MM.1S (cell line): ENCODE measurements around the gene C2CD2L.

Source experiments
- DNase-seq: peaks from one replicate; pipeline ENCODE4 v3.0.0-alpha.2; 2015
- H2AFZ ChIP-seq: fragments of 300-600 bp; sonication (generic); 2 replicates; pipeline ENCODE4 v1.6.0; 2016; ENCODE audit warnings: antibody characterized with exemption, low read length
- H3F3A ChIP-seq: fragments of 300-600 bp; sonication (generic); 2 replicates; pipeline ENCODE4 v1.6.1; 2016; ENCODE audit warnings: mild to moderate bottlenecking, antibody characterized with exemption, low read length, moderate library complexity, mixed read lengths; ENCODE audit not compliant: insufficient read depth
- H3K27ac ChIP-seq: fragments of 300-600 bp; sonication (generic); 2 replicates; pipeline ENCODE4 v1.5.1; 2016; ENCODE audit warnings: mild to moderate bottlenecking, low read length
- H3K27me3 ChIP-seq: fragments of 300-600 bp; sonication (generic); replicated peaks from 2 replicates; pipeline ENCODE4 v1.6.0; 2016; ENCODE audit warnings: low read length; ENCODE audit not compliant: insufficient read depth
- H3K36me3 ChIP-seq: fragments of 300-600 bp; sonication (generic); replicated peaks from 2 replicates; pipeline ENCODE4 v1.6.1; 2016; ENCODE audit warnings: mild to moderate bottlenecking, low read length, mixed read lengths; ENCODE audit not compliant: insufficient read depth
- H3K4me1 ChIP-seq: fragments of 300-600 bp; sonication (generic); 2 replicates; pipeline ENCODE4 v1.6.1; 2016; ENCODE audit warnings: low read length, mixed read lengths
- H3K4me2 ChIP-seq: fragments of 300-600 bp; sonication (generic); 2 replicates; pipeline ENCODE4 v1.6.0; 2016; ENCODE audit warnings: low read depth, low read length
- H3K4me3 ChIP-seq: fragments of 300-600 bp; sonication (generic); 2 replicates; pipeline ENCODE4 v1.5.1; 2016; ENCODE audit warnings: low read length, mixed read lengths
- H3K79me2 ChIP-seq: fragments of 300-600 bp; sonication (generic); 2 replicates; pipeline ENCODE4 v1.6.1; 2016; ENCODE audit warnings: mixed run types, low read length, mixed read lengths
- H3K9ac ChIP-seq: fragments of 300-600 bp; sonication (generic); 2 replicates; pipeline ENCODE4 v1.6.1; 2016; ENCODE audit warnings: low read length, mixed read lengths
- H3K9me2 ChIP-seq: fragments of 300-600 bp; sonication (generic); replicated peaks from 2 replicates; pipeline ENCODE4 v1.6.1; 2016; ENCODE audit warnings: mild to moderate bottlenecking, low read length, mixed read lengths; ENCODE audit not compliant: insufficient read depth
- H3K9me3 ChIP-seq: fragments of 300-600 bp; sonication (generic); replicated peaks from 2 replicates; pipeline ENCODE4 v1.6.1; 2016; ENCODE audit warnings: mild to moderate bottlenecking, low read length, mixed read lengths; ENCODE audit not compliant: insufficient read depth
- H4K20me1 ChIP-seq: fragments of 300-600 bp; sonication (generic); 2 replicates; pipeline ENCODE4 v1.6.1; 2016; ENCODE audit warnings: mild to moderate bottlenecking, low read length, moderate library complexity, mixed read lengths; ENCODE audit not compliant: insufficient read depth
- CTCF ChIP-seq: fragments of 300-600 bp; sonication (generic); IDR thresholded peaks from 2 replicates; pipeline ENCODE4 v1.5.1; 2016; ENCODE audit warnings: antibody characterized with exemption, low read length, mixed read lengths
- EZH2 ChIP-seq: fragments of 300-600 bp; sonication (generic); optimal IDR thresholded peaks from 2 replicates; pipeline ENCODE3; 2017; ENCODE audit warnings: low read depth, mild to moderate bottlenecking, antibody characterized with exemption, low read length, mixed read lengths
- EZH2phosphoT487 ChIP-seq: fragments of 300-600 bp; sonication (generic); IDR thresholded peaks from 2 replicates; pipeline ENCODE4 v1.6.1; 2018; ENCODE audit warnings: antibody characterized with exemption, low read length

The C2CD2L gene

GRCh38 chr11:119088406-119088805 lies 18.7 kb upstream of the C2CD2L start:
- Histone ChIP-seq H3K9me3 (no peaks in the 10 kb centered on the region), H3K27ac (no peak overlapping the region), H3F3A (peaks cover 30% of the 10 kb centered on the region), H3K9me2 (no peaks in the 10 kb centered on the region), H3K27me3 (no peaks in the 10 kb centered on the region), H3K9ac (no peak overlapping the region), H3K4me2 (no peak overlapping the region), H3K4me3 (no peak overlapping the region), H3K79me2 (peaks cover 40% of the 10 kb centered on the region), H3K4me1 (peaks cover 27% of the 10 kb centered on the region), H2AFZ (no peak overlapping the region), H3K36me3 (no peaks in the 10 kb centered on the region), H4K20me1 (peaks cover 5% of the 10 kb centered on the region)
- DNase-seq: no peak
- TF ChIP-seq EZH2phosphoT487 (no peak), EZH2 (no peak), CTCF (no peak)

- H3K4me3 ChIP-seq: no peak overlapping the region
- TF ChIP-seq CTCF (no peak), EZH2 (no peak), EZH2phosphoT487 (no peak)
- H3K27ac ChIP-seq: no peak overlapping the region
- H3K9me3 ChIP-seq: no peaks in the 10 kb centered on the region
- 0 out of 2 replicates have a peak, but pooled peaks cover 5% of the 10 kb centered on the region for H3K36me3 ChIP-seq
- no peak overlapping the region for H3K9ac ChIP-seq
- no peaks in the 10 kb centered on the region for H3K9me2 ChIP-seq
- peaks cover 28% of the 10 kb centered on the region for H3K4me1 ChIP-seq
- peaks cover 39% of the 10 kb centered on the region for H3F3A ChIP-seq
- H2AFZ ChIP-seq: no peak overlapping the region
- H4K20me1 ChIP-seq: peaks cover 13% of the 10 kb centered on the region
- DNase-seq: no peak
- H3K4me2 ChIP-seq: no peak overlapping the region
- no peaks in the 10 kb centered on the region for H3K27me3 ChIP-seq
- H3K79me2 ChIP-seq: peaks cover 49% of the 10 kb centered on the region
Measured at GRCh38 chr11:119089319-119089718, 17.8 kb upstream of the C2CD2L start.

- peaks cover 25% of the 10 kb centered on the region for H3K4me1 ChIP-seq
- H3K79me2 ChIP-seq: peaks cover 50% of the 10 kb centered on the region
- no peak overlapping the region for H2AFZ ChIP-seq
- peaks cover 13% of the 10 kb centered on the region for H4K20me1 ChIP-seq
- H3K9me2 ChIP-seq: no peaks in the 10 kb centered on the region
- no peak for DNase-seq
- 0 out of 2 replicates have a peak, but pooled peaks cover 5% of the 10 kb centered on the region for H3K36me3 ChIP-seq
- no peaks in the 10 kb centered on the region for H3K9me3 ChIP-seq
- peaks cover 45% of the 10 kb centered on the region for H3F3A ChIP-seq
- no peak overlapping the region for H3K4me2 ChIP-seq
- H3K27me3 ChIP-seq: no peaks in the 10 kb centered on the region
- H3K9ac ChIP-seq: no peak overlapping the region
- H3K4me3 ChIP-seq: no peak overlapping the region
- TF ChIP-seq EZH2 (no peak), EZH2phosphoT487 (no peak), CTCF (no peak)
- H3K27ac ChIP-seq: no peak overlapping the region
Measured at GRCh38 chr11:119091178-119091577, 16.0 kb upstream of the C2CD2L start.
